Embryonic facial prominence (tissue), 1 donor: ENCODE measurements around the gene AKT1S1.
"Not testable (repeated sequence)": the region's sequence is repeated elsewhere in the genome, so short reads cannot be mapped to it uniquely, and the experiment has no call there.

Experiments
- DNase-seq: peaks from one replicate; pipeline ENCODE4 v3.0.0-alpha.2; 2016; ENCODE audit errors: extremely low spot score

The AKT1S1 gene

DNA sequence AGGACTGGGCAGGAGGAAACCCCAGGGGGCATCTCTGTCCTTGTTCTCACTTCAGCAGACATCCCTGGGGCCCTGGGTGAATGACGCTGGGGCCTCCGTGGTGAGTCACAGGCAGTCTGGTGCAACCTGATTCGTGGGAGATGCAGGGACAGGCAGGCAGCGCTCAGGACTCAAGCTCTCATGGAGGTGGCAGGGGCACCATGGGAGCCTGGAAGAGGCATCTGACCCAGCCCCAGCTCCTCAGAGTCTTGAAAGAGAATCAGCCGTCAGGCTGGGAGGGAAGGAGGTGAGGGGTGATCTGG lies 40.2 kb downstream of the AKT1S1 start:
- DNase-seq: no peak

DNA sequence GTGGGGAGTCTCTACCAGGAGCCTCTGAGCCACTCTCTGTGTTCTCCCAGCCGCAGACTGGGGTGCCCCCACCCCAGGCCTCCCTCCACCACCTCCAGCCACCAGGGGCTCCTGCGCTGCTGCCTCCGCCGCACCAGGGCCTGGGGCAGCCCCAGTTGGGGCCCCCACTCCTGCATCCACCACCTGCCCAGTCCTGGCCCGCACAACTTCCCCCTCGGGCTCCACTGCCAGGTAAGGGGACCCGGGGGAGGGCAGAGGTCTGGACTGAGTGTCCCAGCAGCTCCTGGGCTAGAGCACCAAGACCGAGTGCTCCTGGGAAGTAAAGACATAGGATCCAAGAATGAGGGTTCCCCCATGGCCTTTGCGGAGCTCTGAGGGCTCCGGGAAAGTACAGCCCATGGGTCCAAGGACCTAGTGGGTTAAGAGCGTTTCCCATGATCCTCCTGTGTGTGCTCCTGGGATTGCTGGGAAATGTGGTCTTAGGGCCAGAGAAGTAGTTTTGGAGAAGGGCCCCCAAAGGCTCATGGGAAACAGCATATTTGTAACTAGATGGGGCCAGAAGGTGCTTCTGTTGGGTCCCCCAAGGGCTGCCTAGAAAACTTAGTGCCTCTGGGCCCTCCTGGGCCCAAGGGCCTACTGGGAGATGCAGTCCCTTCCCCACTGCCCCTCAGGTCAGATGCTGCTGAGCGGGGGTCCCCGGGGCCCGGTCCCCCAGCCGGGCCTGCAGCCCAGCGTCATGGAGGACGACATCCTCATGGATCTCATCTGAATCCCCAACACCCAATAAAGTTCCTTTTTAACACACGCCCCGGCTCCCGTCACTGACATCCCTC lies 40.8 kb downstream of the AKT1S1 start:
- no peak for DNase-seq

GRCh38 chr19:49835562-49835961 lies 41.6 kb downstream of the AKT1S1 start:
- no peak for DNase-seq

- no peak for DNase-seq
These were observed 43.6 kb downstream of the AKT1S1 start for GRCh38 chr19:49833599-49833998.

GRCh38 chr19:49832556-49832955 lies 44.6 kb downstream of the AKT1S1 start:
- DNase-seq: no peak

- DNase-seq: no peak
These were observed 45.6 kb downstream of the AKT1S1 start for GRCh38 chr19:49831592-49831991.

DNA sequence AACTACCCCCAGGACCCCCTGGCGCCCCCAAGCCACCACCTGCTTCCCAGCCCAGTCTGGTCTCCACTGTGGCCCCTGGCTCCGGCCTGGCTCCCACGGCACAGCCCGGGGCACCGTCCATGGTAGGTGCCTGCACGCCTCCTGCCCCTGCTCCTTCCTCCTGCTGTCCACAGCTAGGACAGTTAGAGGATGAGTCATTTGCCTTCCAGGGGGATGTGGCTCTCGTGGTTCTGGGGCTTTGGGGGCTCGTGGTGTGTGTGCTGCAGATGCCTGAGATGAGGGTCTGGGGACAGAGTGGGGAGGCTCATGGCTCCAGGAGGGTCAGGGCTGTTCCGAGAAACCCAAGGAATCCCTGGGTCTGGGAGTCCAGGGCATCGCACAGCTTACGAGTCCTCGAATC lies 46.4 kb downstream of the AKT1S1 start:
- no peak for DNase-seq

GRCh38 chr19:49829721-49830120 lies 47.4 kb downstream of the AKT1S1 start:
- no peak for DNase-seq

- no peak for DNase-seq
These were observed 48.0 kb downstream of the AKT1S1 start for GRCh38 chr19:49829200-49829599.

- no peak for DNase-seq
These were observed 50.1 kb downstream of the AKT1S1 start for GRCh38 chr19:49827034-49827433.

DNA sequence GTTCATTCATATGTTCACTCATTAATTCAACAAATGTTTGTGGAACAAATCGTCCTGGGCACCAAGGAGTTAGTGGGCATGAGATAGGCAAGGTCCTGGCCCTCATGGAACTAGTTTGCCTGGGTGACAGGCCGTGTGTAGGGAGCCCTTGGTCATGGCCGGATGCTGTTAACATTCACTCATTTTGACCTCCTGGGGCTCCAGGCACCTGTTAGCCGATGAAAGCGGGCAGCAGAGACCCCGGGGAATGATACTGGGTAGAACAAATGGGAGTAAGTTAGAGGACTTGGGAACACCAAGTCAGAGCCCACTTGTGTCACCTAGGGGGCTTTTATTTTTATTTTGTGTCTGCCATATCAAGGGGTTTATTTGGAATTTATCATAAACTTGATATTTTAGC lies 52.5 kb downstream of the AKT1S1 start:
- no peak for DNase-seq

- DNase-seq: no peak
These were observed 53.7 kb downstream of the AKT1S1 start for GRCh38 chr19:49823472-49823871.

DNA sequence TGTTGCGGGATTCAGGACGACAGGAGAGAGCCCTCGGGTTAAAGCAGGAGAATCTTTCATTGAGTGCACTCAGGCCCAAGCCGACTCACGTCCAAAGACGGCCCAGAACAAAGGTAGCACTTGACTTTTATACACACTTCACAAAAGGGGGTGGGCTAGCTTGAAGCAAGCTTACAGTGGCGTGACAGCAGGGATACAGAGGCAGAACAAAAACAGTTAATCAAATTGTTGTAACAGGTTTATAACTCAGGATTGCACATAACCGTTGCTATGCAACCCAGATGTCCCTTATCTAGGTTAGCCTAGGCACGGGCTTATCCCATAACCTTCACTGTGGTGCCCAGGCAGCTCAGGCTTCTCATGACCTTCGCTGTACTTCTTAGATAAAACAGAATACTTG lies 57.0 kb downstream of the AKT1S1 start:
- DNase-seq: no peak

DNA sequence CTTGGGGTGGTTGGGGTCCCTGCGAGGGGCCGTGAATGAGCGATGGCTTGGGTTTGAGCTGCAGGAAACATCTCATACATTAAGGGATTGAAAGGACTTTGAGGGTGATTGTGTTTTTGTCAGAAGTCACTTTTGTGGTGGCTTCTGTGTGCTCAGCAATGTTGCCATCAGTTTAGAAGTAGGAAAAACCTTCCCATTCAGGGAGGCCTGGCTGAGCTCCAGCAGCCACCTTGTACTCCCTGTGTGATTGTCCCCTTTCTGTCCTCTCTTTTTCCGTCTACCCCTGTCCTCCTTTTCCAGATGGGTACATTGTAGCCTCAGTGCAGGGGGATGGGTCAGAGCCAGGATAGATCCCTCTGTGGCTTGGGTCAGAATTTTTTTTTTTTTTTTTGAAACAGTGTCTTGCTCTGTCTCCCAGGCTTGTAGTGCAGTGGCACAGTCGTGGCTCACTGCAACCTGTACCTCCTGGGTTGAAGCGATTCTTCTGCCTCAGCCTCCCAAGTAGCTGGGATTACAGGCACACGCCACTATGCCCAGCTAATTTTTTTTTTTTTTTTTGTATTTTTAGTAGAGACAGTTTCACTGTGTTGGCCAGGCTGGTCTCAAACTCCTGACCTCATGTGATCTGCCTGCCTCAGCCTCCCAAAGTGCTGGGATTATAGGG lies 57.6 kb downstream of the AKT1S1 start:
- DNase-seq: not testable (repeated sequence)
